ENCODE results near the gene CDH4.

The CDH4 gene

DNA sequence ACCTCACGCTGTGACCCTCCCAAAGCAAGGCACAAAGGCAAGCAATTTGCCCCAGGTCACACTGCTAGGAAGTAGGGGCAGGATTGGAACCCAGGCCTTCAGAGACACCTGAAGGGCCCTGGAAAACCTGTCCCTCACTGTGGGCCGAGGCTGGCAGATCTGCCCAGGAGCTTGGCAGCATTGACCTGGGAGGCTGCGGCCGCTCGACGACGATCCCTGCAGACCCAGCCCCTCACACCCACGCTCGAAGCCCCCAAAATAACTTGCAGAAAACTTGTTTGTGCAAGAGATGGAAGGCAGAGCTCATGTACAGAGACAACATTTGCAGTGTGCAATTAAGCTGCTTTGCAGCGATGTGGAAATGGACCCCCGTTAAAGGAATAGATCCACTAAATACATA is 562.2 kb downstream of the CDH4 start:
- CTCF ChIA-PET = no interaction called here
- POLR2A ChIA-PET = no interaction called here
- DNase-seq (ENCODE audit: low read depth, low spot score) = no peak
- H3K4me3 ChIP-seq (ENCODE audit: low read depth, low read length) = no peak overlapping the region
- TF ChIP-seq, protein P1, sequence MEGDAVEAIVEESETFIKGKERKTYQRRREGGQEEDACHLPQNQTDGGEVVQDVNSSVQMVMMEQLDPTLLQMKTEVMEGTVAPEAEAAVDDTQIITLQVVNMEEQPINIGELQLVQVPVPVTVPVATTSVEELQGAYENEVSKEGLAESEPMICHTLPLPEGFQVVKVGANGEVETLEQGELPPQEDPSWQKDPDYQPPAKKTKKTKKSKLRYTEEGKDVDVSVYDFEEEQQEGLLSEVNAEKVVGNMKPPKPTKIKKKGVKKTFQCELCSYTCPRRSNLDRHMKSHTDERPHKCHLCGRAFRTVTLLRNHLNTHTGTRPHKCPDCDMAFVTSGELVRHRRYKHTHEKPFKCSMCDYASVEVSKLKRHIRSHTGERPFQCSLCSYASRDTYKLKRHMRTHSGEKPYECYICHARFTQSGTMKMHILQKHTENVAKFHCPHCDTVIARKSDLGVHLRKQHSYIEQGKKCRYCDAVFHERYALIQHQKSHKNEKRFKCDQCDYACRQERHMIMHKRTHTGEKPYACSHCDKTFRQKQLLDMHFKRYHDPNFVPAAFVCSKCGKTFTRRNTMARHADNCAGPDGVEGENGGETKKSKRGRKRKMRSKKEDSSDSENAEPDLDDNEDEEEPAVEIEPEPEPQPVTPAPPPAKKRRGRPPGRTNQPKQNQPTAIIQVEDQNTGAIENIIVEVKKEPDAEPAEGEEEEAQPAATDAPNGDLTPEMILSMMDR (IDR thresholded peaks at IDR 0.05; ENCODE audit: insufficient read depth, low read length, missing control alignments) = no peak

DNA sequence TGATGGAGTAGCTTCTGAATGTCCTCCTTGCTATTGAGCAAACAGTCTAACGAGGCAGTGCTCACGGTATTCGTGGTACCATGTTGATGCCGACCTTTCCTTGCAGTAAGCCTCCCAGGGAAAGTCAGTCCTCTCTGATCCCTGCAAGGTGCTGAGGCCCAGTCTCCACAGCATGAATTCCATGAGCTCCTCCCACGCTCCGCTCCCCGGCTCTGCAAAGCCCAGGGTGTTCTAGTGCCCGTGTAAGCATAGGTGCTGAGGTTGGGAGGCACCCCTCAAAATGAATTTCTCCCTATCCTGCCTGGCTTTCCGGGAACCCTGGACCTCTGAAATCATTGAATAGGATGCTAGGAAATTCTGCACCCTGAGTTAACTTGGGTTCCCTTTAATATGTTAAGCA is 562.7 kb downstream of the CDH4 start:
- no peak overlapping the region for H3K4me3 ChIP-seq (ENCODE audit: low read depth, low read length)
- TF ChIP-seq, protein P1 (IDR thresholded peaks at IDR 0.05; ENCODE audit: insufficient read depth, low read length, missing control alignments) = no peak
- no peak for DNase-seq (ENCODE audit: low read depth, low spot score)
- ChIA-PET POLR2A (no interaction called here), CTCF (no interaction called here)

DNA sequence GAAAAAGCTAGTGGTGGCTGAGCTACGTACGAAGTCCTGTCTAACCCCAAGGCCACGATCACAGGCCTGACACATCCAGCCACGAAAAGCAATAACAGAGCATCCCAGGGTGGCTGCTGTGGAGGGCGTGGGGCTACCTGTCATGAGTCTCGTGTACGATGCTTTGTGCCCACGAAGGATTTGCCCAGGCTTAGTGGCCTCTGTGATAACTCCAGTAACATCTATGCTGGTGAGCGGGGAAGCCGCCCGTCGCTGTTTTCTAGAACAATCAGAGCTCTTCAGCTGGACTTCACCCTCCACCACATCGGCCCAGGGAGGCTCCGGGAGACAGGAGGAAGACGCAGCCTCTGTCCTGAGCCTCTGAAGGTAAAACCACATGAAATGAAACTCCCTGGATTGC is 563.1 kb downstream of the CDH4 start:
- CTCF ChIA-PET = no interaction called here
- DNase-seq (ENCODE audit: low read depth, low spot score) = no peak
- H3K4me3 ChIP-seq (ENCODE audit: low read depth, low read length) = no peak overlapping the region
- POLR2A ChIA-PET = no interaction called here
- TF ChIP-seq, protein P1 (IDR thresholded peaks at IDR 0.05; ENCODE audit: insufficient read depth, low read length, missing control alignments) = no peak

DNA sequence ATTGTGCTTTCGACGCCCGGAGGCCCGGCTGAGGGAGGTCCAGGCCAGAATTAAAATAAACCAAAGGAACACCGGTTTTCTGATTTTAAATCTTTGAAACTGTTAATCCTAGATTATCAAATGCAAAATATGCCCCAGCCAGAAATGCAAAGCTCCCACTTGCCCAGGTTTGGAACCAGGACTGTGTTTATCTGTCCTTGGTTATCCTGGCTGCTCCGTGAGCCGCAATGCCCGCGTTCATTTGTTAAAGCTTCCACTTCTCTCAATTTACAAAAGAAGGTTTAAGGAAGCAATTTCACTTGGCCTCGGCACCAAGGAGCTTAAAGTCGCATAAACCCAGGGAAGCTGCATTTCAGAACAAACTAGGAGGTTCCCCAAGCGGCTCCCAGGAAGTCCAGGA is 563.6 kb downstream of the CDH4 start:
- ChIA-PET POLR2A (no interaction called here), CTCF (interaction anchor here (1.0 kb wide), 1 partner anchor 36 kb away, joined by 3 read pairs; no protein-coding TSS in a partner anchor)
- H3K4me3 ChIP-seq (ENCODE audit: low read depth, low read length) = no peak overlapping the region
- DNase-seq (ENCODE audit: low read depth, low spot score) = no peak
- TF ChIP-seq, protein P1 (IDR thresholded peaks at IDR 0.05; ENCODE audit: insufficient read depth, low read length, missing control alignments) = no peak

DNA sequence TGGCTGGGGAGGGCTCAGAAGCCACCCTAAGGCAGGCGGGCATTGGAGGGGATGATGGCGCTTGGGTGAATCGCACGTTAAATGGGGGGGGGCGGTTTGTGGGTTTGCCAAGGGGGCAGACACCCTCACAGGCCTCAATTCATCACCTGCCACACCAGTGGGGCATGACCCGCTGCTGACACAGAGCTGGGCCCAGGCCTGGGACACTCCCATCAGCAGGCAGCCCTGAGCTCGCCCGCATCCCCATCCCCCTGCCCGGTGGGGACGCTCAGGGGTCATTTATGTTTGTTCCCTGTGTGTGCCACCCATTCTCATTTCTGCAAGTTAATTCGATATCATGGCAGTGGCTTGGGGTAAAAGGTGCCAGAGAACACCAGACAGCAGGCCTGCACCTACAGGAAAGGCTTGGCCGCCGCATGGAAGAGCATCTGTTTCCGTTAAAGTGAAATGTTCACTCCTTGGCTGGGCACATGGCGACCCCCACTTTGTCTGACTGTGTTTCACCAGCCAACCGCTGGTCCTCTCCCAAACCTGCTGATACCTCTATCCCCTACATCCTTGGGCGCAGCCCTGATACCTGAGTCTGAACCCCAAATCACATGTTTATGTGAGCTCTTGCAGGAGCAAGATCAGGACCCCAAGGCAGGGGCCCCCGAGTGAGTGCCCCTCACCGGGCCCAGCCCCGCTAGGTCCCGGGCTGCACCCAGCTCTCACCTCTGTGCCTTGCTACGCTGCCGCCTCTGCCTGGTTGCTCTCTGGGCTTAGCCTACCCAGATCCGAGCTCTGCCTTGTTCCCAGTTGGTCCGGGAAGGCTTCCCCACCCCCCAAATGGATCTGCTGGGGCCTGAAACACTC is 564.8 kb downstream of the CDH4 start:
- H3K4me3 ChIP-seq (ENCODE audit: low read depth, low read length) = no peak overlapping the region
- TF ChIP-seq, protein P1 (IDR thresholded peaks at IDR 0.05; ENCODE audit: insufficient read depth, low read length, missing control alignments) = no peak
- DNase-seq (ENCODE audit: low read depth, low spot score) = no peak
- ChIA-PET CTCF (no interaction called here), POLR2A (no interaction called here)

DNA sequence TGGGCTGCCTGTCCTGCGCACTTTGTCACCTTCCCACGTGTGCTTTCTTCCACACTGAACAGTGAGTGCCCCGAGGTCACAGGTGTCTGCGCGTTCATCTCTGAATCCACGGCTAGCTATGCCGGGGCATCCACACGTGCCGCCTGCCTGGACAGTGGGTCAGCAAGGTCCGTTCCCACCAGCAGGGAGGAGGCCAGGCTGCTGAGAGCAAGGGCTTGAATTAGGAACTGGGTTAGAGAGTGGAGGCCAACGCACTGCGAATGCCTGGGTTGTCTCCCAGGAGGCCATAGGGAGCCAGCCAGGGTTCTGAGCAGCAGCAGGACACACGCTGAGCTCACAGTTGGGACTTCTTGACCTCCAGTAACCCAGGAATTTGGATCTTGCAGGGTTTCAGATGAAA is 565.5 kb downstream of the CDH4 start:
- no peak for DNase-seq (ENCODE audit: low read depth, low spot score)
- no peak overlapping the region for H3K4me3 ChIP-seq (ENCODE audit: low read depth, low read length)
- TF ChIP-seq, protein P1 (IDR thresholded peaks at IDR 0.05; ENCODE audit: insufficient read depth, low read length, missing control alignments) = no peak
- ChIA-PET CTCF (no interaction called here), POLR2A (no interaction called here)

Data from AG04449 (cell line).